ENCODE results near the gene MYO16.

GRCh38 chr13:109253316-109253715 lies 623.9 kb downstream of the MYO16 start:
- TF ChIP-seq MAFK (IDR thresholded peaks at IDR 0.05; ENCODE audit: partially characterized antibody) (no peak), CTCF (IDR thresholded peaks at IDR 0.05) (no peak), MAZ (IDR thresholded peaks at IDR 0.05; ENCODE audit: borderline replicate concordance, low read depth, low read length) (no peak)
